Activated CD8-positive, alpha-beta T cell treated with anti-CD3 and anti-CD28 coated beads for 36 hours (primary cell): ENCODE measurements around the gene KRTAP10-9. TPM values are rescaled to one million over a fixed set of nuclear protein-coding genes. Genes with fewer than 3 reads are reported as not detected.
"Not testable (repeated sequence)": the region's sequence is repeated elsewhere in the genome, so short reads cannot be mapped to it uniquely, and the experiment has no call there.

Source experiments
- ATAC-seq: fragments of 200-7000 bp; cut with Tn5 transposase; one replicate; pipeline ENCODE4 v1.10.0; 2021; ENCODE audit warnings: mild to moderate bottlenecking, moderate library complexity
- CTCF ChIA-PET: fragments of 350-600 bp; sonication (Branson Sonifier 250); formaldehyde crosslinking; loops from one replicate; lab custom pipeline; 2021; ENCODE audit warnings: antibody characterized with exemption; lab: Charles Lee
- POLR2A ChIA-PET: fragments of 350-600 bp; sonication (Branson Sonifier 250); formaldehyde crosslinking; loops from one replicate; lab custom pipeline; 2021; ENCODE audit warnings: antibody characterized with exemption; lab: Charles Lee
- DNase-seq: peaks from one replicate; pipeline ENCODE4 v3.0.0-alpha.2; 2020
- H3K27ac Mint-ChIP-seq: one replicate; pipeline ENCODE4 v1.8.0; 2021; ENCODE audit warnings: mild to moderate bottlenecking, mixed read lengths
- H3K27me3 Mint-ChIP-seq: one replicate; pipeline ENCODE4 v1.8.0; 2021; ENCODE audit warnings: mixed read lengths
- H3K36me3 Mint-ChIP-seq: one replicate; pipeline ENCODE4 v1.8.0; 2021; ENCODE audit warnings: low read depth, mixed read lengths
- H3K4me1 Mint-ChIP-seq: one replicate; pipeline ENCODE4 v1.8.0; 2021; ENCODE audit warnings: low read depth, mixed read lengths
- H3K4me3 Mint-ChIP-seq: one replicate; pipeline ENCODE4 v1.8.0; 2021; ENCODE audit warnings: mild to moderate bottlenecking, moderate library complexity, mixed read lengths
- H3K9me3 Mint-ChIP-seq: one replicate; pipeline ENCODE4 v1.8.0; 2021; ENCODE audit warnings: mixed read lengths
- CTCF ChIP-seq: fragments of 200-600 bp; IDR thresholded peaks from one replicate; pipeline ENCODE4 v1.8.0; 2022; ENCODE audit warnings: antibody characterized with exemption, mild to moderate bottlenecking
- intact Hi-C: fragments of 100-400 bp; cut with micrococcal nuclease; formaldehyde crosslinking; loops from one replicate; pipeline ENCODE4 v1.10.0; 2022
- total RNA-seq, 2 experiments: library from RNA; stranded (reverse); gene quantifications; one replicate each; pipeline ENCODE4 v1.2.3, GENCODE V29; 2021

Gene KRTAP10-9
- total RNA-seq, 2 experiments from 2014 or later, result not detected

DNA sequence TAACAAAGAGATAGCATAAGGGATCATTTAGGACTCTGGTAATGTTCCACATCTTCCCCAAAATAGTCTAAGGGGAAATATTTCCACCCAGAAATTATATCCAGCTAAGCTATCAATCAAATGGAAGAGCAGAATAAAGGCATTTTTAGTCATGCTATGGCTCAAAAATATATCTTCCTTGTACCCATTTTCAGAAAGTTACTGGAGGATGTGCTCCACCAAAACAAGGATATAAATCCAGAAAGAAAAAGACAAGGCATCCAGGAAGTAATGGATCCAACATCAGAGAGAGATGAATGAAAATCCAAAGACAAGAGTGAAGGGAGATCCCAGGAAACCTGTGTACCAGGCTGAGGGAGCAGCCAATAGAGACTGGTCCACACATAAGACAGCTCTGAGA, 17.7 kb upstream of the KRTAP10-9 start:
- Mint-ChIP-seq H3K36me3 (no peaks in the 10 kb centered on the region), H3K4me3 (no peak overlapping the region), H3K4me1 (no peaks in the 10 kb centered on the region), H3K27me3 (peaks cover 3% of the 10 kb centered on the region), H3K27ac (no peak overlapping the region), H3K9me3 (peaks cover 19% of the 10 kb centered on the region)
- ChIA-PET POLR2A (no interaction called here), CTCF (no interaction called here)
- TF ChIP-seq CTCF, result no peak
- no peak for ATAC-seq
- DNase-seq, result no peak
- intact Hi-C loops, result no loop called here

DNA sequence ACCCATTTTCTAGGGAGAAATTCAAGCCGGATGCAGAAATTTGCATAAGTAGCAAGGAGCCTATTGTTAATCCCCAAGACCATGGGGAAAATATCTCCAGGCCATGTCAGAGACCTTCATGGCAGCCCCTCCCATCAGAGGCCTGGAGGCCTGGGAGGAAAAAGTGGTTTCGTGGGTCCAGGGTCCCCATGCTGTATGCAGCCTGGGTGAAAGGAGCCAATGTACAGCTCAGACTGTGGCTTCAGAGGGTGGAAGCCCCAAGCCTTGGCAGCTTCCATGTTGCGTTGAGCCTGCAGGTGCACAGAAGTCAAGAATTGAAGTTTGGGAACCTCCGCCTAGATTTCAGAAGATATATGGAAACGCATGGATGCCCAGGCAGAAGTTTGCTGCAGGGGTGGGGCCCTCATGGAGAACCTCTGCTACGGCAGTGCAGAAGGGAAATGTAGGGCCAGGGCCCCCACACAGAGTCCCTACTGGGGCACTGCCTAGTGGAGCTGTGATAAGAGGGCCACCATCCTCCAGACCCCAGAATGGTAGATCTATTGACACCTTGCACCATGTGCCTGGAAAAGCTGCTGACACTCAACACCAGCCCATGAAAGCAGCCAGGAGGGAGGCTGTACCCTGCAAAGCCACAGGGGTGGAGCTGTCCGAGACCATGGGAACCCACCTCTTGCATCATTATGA, 16.6 kb upstream of the KRTAP10-9 start:
- intact Hi-C loops, result not testable (repeated sequence)

DNA sequence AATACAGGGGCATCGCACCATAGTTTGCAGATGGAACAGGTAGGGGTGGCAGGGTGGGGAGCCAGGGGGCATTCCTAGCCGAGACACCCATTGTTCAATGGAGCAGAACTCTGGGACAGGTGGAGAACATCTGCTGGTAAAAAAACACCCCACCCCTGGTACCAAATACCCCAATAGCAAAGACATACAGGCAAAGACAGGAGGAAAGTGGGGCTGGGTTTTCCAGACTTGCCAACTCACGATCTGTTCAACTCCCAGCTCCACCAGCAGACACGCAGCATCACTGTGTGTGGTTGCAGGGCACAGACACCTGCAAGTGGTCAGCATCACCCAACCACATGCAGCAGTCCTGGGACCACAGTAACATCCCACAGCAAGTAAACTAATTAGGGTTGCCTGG, 15.3 kb upstream of the KRTAP10-9 start:
- no peaks in the 10 kb centered on the region for H3K27me3 Mint-ChIP-seq
- POLR2A ChIA-PET, result no interaction called here
- intact Hi-C loops, result no loop called here

More for the DNA sequence above, 16.6 kb upstream of the KRTAP10-9 start:
- H3K27ac Mint-ChIP-seq, POLR2A ChIA-PET, DNase-seq, H3K36me3 Mint-ChIP-seq, H3K4me1 Mint-ChIP-seq, CTCF ChIA-PET, H3K27me3 Mint-ChIP-seq, ATAC-seq, H3K4me3 Mint-ChIP-seq: not testable (repeated sequence)
- H3K9me3 Mint-ChIP-seq, result peaks cover 18% of the 10 kb centered on the region

GRCh38 chr21:44612029-44612486, 14.8 kb upstream of the KRTAP10-9 start, which contains the start of gene KRTAP10-8:
Gene KRTAP10-8, plus strand, starts transcription at chr21:44612079. Its CDS starts 22 bp downstream, at chr21:44612101.
- H3K4me1 Mint-ChIP-seq, result peaks cover 13% of the 10 kb centered on the region
- no peaks in the 10 kb centered on the region for H3K27me3 Mint-ChIP-seq
- ATAC-seq (no peak), DNase-seq (no peak)
- ChIA-PET POLR2A (no interaction called here), CTCF (interaction anchor here (1.3 kb wide), 1 partner anchor 13 kb away, joined by 3 read pairs; no protein-coding TSS in a partner anchor)
- H3K4me3 Mint-ChIP-seq, result no peak within 1 kb of the TSS
- intact Hi-C loops, result no loop called here
- TF ChIP-seq CTCF, result no peak
- H3K36me3 Mint-ChIP-seq, result no peaks in the 10 kb centered on the region
- H3K27ac Mint-ChIP-seq, result no peak within 1 kb of the TSS
- peaks cover 15% of the 10 kb centered on the region for H3K9me3 Mint-ChIP-seq

More for the DNA sequence above, 15.3 kb upstream of the KRTAP10-9 start:
- H3K27ac Mint-ChIP-seq, result no peak overlapping the region
- DNase-seq (no peak), ATAC-seq (no peak)
- CTCF ChIA-PET, result interaction anchor here (1.3 kb wide), 1 partner anchor 14 kb away, joined by 3 read pairs; no protein-coding TSS in a partner anchor
- no peaks in the 10 kb centered on the region for H3K36me3 Mint-ChIP-seq
- peaks cover 16% of the 10 kb centered on the region for H3K9me3 Mint-ChIP-seq
- H3K4me3 Mint-ChIP-seq, result no peak overlapping the region
- peaks cover 10% of the 10 kb centered on the region for H3K4me1 Mint-ChIP-seq
- no peak for TF ChIP-seq CTCF

DNA sequence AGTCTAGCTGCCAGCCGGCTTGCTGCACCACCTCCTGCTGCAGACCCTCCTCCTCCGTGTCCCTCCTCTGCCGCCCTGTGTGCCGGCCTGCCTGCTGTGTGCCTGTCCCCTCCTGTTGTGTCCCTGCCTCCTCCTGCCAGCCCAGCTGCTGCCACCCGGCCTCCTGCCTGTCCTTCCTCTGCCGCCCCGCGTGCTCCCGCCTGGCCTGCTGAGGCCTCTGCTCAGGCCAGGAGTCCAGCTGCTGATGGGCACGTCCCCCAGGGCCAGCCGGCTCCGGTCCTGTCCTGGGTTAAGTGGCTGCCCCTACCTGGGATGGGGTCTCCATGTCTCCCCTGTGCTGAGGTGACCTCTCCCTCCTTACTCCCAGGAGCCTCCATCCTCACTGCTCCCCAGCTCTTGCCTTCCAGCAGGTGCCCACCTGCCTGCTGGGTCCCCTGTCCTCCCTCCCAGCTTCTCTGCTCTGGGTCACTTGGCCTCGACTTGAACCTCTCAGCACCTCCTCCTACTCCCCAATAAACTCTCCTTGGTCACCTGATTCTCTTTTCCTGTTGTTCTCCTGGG, 14.1 kb upstream of the KRTAP10-9 start:
- intact Hi-C loops, result no loop called here

More for the DNA sequence above, 14.1 kb upstream of the KRTAP10-9 start:
- Mint-ChIP-seq H3K27me3 (no peaks in the 10 kb centered on the region), H3K27ac (no peak overlapping the region), H3K9me3 (peaks cover 15% of the 10 kb centered on the region), H3K4me3 (no peak overlapping the region), H3K36me3 (no peaks in the 10 kb centered on the region), H3K4me1 (peaks cover 20% of the 10 kb centered on the region)
- no peak for DNase-seq
- POLR2A ChIA-PET, result no interaction called here
- TF ChIP-seq CTCF, result no peak
- no peak for ATAC-seq
- CTCF ChIA-PET, result no interaction called here
